ENCODE measurements around the gene BPIFB4. TPM values are rescaled to one million over a fixed set of nuclear protein-coding genes. Genes with fewer than 3 reads are reported as not detected.

The BPIFB4 gene
- total and polyA plus RNA-seq, 2 of the 4 experiments (the other 2 are of a cell fraction), result not detected

- Histone ChIP-seq H3K4me2 (ENCODE audit: low read depth, low read length) (no peak overlapping the region), H4K8ac (ENCODE audit: low read depth in 2 of 2, low read length in 2 of 2) (no peak overlapping the region), H2BK15ac (ENCODE audit: low read depth, low read length) (no peak overlapping the region), H3K56ac (ENCODE audit: extremely low read depth, insufficient read depth, low read length) (no peak overlapping the region), H3K27me3 (ENCODE audit: control insufficient read depth, insufficient read depth, low read length) (no peaks in the 10 kb centered on the region; the same call in 1 of the 2 replicates), H2AFZ (replicated peaks; ENCODE audit: low read length, poor library complexity) (peak overlapping the region; percentile 14), H3K23ac (ENCODE audit: low read depth, low read length) (no peak overlapping the region), H3K36me3 (ENCODE audit: control insufficient read depth, insufficient read depth, low read length) (no peaks in the 10 kb centered on the region), H4K5ac (ENCODE audit: low read depth, low read length) (no peak overlapping the region), H3K4me1 (ENCODE audit: control insufficient read depth, insufficient read depth, low read length) (no peaks in the 10 kb centered on the region), H2BK20ac (ENCODE audit: low read depth, low read length) (no peak overlapping the region), H3K79me1 (ENCODE audit: low read depth in 1 of 2, low read length in 2 of 2) (no peaks in the 10 kb centered on the region), H2BK120ac (ENCODE audit: low read depth, low read length) (no peak overlapping the region), H4K91ac (ENCODE audit: insufficient read depth, low read depth, low read length) (no peak overlapping the region), H3K18ac (ENCODE audit: low read depth, low read length) (no peak overlapping the region), H3K4me3 (ENCODE audit: insufficient read depth, low read depth, low read length) (no peak overlapping the region), H2AK5ac (ENCODE audit: low read depth, low read length) (no peak overlapping the region), H2BK5ac (ENCODE audit: low read depth, low read length, poor library complexity, severe bottlenecking) (no peak overlapping the region), H2AK9ac (replicated peaks; ENCODE audit: low read depth, low read length, poor library complexity) (no peak overlapping the region), H3K4ac (ENCODE audit: low read depth, low read length) (no peak overlapping the region), H3K14ac (replicated peaks; ENCODE audit: low read depth, low read length) (no peak overlapping the region), H4K20me1 (ENCODE audit: insufficient read depth, low read length) (no peaks in the 10 kb centered on the region), H3K27ac (ENCODE audit: insufficient read depth, low read length) (no peak overlapping the region), H3K9me1 (ENCODE audit: insufficient read depth, low read length) (no peaks in the 10 kb centered on the region), H3K9ac (ENCODE audit: low read depth, low read length) (no peak overlapping the region), H3K9me3 (ENCODE audit: control insufficient read depth, insufficient read depth, low read length) (no peaks in the 10 kb centered on the region)
- DNase-seq (no peak), ATAC-seq (ENCODE audit: low read depth) (no peak)
- TF ChIP-seq RAD21 (IDR thresholded peaks at IDR 0.05; ENCODE audit: low read length) (no peak), ELK1 (IDR thresholded peaks at IDR 0.05; ENCODE audit: borderline replicate concordance, low read depth, low read length) (no peak)
- no CpG with 5 or more reads among the region's 5 CpGs for WGBS, 2 experiments (ENCODE audit: extremely low coverage in 2 of 2, insufficient read length in 1 of 2)
- no TSS peak for BruUV-seq (replicated peaks)
- ChIA-PET CTCF (no interaction called here), POLR2A (ENCODE audit: unreplicated experiment) (no interaction called here)
- dilution Hi-C loops (cut with HindIII; ENCODE audit: low sequenced_read_pairs, unreplicated experiment), result no loop called here
- intact Hi-C loops (cut with micrococcal nuclease), result no loop called here
- in situ Hi-C loops (cut with MboI; ENCODE audit: low sequenced_read_pairs), result no loop called here
Observed at GRCh38 chr20:33131949-33132473, 52.6 kb downstream of the BPIFB4 start.

Data from IMR-90 (cell line).